GM20000 (cell line): ENCODE results near the gene CCM2.

Source experiments
- DNase-seq: peaks from one replicate; pipeline ENCODE4 v3.0.0; 2012; ENCODE audit warnings: low spot score
- TF ChIP-seq, protein P1 (sequence below): IDR thresholded peaks from 2 replicates; pipeline ENCODE4 v1.5.1; 2012; ENCODE audit warnings: mild to moderate bottlenecking, control low read depth; ENCODE audit errors: extremely low read depth, missing control alignments

Gene CCM2

DNA sequence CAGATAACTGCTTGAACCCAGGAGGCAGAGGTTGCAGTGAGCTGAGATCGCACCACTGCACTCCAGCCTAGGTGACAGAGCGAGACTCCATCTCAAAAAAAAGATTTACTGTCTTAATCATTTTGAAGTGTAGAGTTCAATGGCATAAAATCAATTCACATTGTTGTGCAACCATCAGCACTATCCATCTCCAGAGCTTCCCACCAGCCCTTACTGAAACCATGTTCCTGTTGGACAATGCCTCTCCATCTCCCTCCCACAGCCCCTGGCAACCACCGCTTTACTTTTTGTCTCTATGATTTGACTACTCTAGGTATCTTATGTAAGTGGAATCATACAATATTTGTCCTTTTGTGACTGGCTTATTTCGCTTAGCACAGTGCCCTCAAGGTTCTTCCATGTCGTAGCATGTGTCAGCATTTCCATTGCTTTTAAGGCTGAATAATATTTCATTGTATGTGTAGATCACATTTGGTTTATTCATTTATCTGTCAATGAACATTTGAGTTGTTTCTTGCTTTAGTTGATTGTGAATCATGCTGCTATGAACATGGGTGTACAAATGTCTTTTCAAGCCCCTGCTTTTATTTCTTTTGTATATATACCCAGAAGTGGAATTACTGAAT, 55.7 kb downstream of the CCM2 start:
- DNase-seq: no peak
- TF ChIP-seq, protein P1, sequence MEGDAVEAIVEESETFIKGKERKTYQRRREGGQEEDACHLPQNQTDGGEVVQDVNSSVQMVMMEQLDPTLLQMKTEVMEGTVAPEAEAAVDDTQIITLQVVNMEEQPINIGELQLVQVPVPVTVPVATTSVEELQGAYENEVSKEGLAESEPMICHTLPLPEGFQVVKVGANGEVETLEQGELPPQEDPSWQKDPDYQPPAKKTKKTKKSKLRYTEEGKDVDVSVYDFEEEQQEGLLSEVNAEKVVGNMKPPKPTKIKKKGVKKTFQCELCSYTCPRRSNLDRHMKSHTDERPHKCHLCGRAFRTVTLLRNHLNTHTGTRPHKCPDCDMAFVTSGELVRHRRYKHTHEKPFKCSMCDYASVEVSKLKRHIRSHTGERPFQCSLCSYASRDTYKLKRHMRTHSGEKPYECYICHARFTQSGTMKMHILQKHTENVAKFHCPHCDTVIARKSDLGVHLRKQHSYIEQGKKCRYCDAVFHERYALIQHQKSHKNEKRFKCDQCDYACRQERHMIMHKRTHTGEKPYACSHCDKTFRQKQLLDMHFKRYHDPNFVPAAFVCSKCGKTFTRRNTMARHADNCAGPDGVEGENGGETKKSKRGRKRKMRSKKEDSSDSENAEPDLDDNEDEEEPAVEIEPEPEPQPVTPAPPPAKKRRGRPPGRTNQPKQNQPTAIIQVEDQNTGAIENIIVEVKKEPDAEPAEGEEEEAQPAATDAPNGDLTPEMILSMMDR: no peak

- no peak for DNase-seq
Measured at GRCh38 chr7:45057878-45058277, 57.9 kb downstream of the CCM2 start.

DNA sequence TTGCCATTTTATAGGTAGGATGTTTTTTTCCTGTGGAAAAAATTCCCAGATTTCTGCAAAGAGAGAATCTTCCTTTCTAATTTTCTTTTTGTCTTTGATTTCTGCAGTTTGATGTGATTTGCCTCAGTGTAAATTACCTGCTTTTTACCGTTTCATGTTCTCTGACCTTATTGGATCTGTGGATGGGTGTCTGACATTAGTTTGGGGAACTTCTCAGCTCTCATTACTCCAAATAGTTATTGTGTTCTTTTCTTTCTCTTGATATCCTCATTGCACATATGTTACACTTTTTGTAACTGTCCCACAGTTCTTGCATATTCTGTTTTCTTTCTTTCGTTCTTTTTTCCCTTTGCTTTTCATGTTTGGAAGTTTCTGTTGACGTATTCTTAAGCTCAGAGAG, 60.3 kb downstream of the CCM2 start:
- TF ChIP-seq, protein P1: no peak
- DNase-seq: no peak

More at GRCh38 chr7:45057878-45058277, 57.9 kb downstream of the CCM2 start:
- TF ChIP-seq, protein P1: no peak

DNA sequence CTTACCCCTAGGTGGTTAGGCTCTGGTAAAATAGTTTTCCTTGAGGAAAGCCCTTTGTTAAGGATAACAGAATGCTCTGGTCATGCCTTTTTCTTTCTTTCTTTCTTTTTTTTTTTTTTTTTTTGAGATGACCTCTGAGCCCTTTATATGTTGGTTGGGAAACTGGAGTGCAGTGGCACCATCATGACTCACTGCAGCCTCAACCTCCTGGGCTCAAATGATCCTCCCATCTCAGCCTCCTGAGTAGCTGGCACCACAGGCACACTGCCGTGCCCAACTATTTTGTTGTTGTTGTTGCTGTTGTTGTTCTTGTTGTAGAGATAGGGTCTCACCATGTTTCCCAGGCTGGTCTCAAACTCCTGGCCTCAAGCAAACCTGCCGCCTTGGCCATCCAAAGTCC, 61.4 kb downstream of the CCM2 start:
- TF ChIP-seq, protein P1: no peak
- no peak for DNase-seq

DNA sequence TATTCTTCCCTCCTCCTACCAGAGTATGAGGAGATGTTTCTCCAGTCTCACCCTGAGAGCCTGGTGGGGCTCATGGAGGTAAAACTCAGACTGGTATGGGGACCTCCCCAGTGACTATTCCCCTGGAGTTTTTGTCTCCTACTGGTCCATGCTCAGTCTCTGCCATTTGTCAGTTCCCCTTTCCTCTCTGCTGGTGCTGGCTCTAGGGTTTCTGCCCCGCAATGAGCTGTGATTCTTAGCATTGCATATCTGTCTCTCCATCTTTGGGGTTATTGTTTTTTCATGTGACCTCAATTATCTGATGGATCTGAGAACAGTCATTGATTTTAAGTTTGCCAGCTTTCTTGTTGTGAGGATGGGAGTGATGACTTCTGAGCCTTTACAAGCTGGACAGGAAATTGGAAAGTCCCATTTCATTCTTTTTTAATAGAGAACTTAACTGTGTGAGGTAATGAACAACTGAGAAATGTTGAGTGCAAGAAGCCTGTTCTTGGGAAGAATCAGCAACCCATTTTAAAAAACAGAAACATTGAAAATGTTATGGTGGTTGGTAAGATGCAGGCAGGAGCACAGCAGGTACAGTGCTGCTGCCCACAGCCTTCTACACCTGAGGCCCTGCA, 61.9 kb downstream of the CCM2 start:
- no peak for DNase-seq
- TF ChIP-seq, protein P1: no peak

DNA sequence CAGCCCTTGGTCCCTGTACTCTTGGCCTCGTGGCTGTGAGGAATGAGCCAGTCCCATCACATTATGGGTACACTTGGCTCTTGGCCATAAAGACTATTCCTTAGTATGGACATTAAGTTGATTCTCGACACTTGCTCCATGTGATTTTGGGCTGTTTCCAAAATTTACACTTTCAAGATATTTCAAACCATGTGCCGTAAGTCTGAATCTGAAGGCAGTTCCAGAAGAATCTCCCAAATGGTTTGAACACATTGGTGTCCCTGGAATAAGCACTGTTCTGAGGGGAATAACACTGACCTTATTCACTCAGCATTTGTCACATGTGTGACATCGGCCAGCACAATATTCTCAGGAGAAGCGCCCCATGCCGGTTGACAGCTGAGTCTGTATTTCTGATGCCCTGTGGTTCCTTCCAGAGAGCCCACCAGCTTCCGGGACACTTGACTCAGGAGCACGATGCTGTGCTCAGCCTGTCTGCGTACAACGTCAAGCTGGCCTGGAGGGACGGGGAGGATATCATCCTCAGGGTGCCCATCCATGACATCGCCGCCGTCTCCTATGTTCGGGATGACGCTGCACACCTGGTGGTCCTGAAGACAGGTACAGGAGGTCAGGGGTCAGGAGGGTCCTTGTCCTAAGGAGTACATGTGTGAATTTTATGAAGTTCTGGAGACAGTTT, 64.2 kb downstream of the CCM2 start:
- TF ChIP-seq, protein P1: no peak
- DNase-seq: no peak
